NCI-H1930 (cell line): ENCODE data around the gene VRK1.

Experiments used
- DNase-seq, 2 experiments: peaks; one replicate each; lab custom pipeline; 2025; lab: John Stamatoyannopoulos, UW

VRK1 gene

DNA sequence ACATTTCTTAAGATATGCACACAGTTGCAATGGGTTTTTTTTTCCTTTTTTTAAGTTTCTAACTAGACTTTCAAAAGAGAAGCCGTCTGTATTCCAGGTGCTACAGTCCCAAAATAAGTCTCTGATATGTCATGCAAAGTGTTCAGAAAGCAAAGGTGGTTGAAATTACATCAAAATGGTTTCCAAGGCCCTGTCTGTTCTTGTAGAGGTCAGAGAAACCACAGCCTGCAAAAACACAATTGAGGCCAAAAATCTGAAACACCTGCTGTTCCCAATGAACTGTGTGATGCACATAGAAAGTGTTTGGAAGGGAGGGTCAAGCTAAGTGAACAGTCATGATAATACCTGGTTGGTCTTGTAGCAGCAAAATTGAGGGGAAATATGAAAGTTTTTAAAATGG is 91.0 kb downstream of the VRK1 start:
- DNase-seq = no peak

DNA sequence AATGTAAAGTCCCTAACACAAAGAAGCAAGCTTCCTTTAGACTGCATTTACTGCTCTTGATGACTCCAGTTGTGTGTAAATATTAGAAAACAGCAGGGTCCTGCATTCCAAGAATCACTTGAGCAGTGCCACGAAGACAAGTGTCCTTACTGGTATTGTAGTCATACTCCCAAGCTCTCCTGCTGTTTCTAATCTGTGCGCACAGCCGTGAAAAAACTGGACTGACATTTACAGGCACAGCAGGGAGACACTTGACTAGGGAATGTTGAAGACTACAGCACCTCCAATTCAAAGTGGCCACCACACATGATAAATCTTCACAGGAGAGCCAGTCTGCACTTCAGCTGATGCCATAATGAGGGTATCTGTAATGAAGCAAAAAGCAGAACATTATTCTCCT is 91.4 kb downstream of the VRK1 start:
- DNase-seq = no peak

DNA sequence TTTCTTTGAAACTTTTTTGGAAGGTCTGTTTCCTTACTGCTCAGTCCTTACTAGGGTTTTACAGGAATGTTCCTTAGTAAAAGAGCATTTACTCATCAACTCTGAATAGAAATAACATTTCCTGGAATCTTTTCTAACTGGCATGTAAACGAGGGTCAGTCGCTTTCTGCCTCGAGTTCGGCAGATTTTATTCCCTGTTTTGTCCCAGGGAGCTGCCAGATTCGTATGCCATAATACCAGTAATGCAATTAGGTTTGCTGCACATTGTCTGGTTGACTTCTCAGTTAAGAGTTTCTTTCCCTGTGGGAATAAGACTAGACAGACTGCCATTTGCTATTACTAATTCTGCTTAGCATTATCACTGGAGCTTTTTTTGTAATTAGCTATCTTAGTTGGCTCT is 91.9 kb downstream of the VRK1 start:
- no peak for DNase-seq

GRCh38 chr14:96893966-96894622 is 96.9 kb downstream of the VRK1 start:
- no peak for DNase-seq

GRCh38 chr14:96894966-96895365 is 97.8 kb downstream of the VRK1 start:
- no peak for DNase-seq

DNA sequence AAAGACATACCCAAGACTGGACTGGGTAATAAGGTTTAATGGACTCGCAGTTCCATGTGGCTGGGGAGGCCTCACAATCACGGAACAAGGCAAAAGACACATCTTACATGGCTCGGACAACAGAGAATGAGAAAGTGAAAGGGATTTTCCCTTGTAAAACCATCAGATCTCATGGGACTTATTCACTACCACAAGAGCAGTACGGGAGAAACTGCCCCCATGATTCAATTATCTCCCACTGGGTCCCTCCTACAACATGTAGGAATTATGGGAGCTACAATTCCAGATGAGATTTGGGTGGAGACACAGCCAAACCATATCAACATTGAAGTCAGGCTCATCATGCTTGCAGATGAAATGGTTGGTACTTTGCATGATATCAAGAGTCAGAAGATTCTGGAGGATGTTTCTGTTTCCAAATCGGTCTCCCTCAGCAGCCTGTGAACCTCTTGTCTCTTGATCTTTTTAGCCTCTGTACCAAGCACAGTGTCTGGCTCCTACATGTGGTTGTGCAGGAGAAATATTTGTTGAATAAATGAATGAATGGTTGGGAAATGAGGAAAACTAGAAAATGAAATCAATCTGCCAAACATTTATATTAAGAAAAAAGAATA is 98.6 kb downstream of the VRK1 start:
- no peak for DNase-seq

DNA sequence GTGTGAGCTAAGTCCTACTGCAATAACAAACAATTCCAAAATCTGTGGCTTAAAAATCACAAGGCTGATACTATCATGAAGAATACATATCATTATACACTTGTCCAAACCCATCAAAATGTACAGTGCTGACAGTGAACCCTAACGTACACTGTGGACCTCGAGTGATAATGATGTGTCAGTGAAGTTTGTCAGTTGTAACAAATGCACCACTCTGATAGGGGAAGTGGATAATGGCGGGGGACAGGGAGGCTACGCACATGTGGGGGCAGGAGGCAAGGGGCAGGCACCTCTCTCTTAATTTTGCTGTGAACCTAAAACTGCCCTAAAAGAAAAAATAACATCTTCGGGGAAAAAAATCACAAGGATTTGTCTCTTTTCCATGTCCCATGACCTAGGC is 100.0 kb downstream of the VRK1 start:
- no peak for DNase-seq

DNA sequence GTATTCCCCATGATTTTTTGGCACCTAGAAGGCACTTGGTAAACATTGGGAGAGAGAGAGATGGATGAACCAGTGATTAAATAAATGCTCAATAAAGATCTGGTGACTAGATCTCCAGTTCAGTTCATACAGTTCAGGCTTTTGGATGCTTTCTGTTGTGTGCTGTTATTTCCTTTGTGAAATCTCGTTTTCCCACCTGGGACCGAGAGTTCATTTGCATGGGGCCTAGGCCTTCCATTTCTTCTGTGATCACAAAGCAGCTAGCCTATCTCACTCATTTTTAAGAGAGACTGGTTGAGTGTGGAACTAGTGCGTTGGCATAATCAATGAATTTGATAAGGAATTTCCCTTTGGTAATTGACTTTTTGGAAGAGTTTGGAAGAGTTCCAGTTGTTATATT is 104.0 kb downstream of the VRK1 start:
- DNase-seq = no peak

GRCh38 chr14:96902004-96902403 is 104.8 kb downstream of the VRK1 start:
- no peak for DNase-seq

GRCh38 chr14:96903444-96904023 is 106.4 kb downstream of the VRK1 start:
- DNase-seq = no peak

GRCh38 chr14:96904201-96904600 is 107.0 kb downstream of the VRK1 start:
- DNase-seq = no peak

DNA sequence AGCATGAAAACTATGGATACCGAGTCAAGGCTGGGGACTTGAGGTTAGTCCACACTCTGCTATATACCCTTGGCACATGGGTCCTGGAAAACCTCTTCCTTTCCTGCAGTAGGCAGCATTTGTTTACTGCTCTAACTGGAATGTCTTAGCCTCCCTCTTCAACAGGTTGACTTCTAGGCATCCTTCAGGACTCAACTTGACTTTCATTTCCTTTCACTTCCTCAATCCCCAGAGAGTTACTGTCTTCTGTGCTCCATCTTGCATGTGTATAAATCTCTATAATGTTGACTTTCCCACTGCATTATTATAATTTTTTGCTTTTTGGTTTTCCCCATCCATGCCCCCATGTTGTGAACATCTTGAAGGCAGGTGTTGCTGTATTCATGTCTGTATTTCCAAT is 107.9 kb downstream of the VRK1 start:
- DNase-seq = no peak

GRCh38 chr14:96905825-96906224 is 108.6 kb downstream of the VRK1 start:
- DNase-seq = no peak

DNA sequence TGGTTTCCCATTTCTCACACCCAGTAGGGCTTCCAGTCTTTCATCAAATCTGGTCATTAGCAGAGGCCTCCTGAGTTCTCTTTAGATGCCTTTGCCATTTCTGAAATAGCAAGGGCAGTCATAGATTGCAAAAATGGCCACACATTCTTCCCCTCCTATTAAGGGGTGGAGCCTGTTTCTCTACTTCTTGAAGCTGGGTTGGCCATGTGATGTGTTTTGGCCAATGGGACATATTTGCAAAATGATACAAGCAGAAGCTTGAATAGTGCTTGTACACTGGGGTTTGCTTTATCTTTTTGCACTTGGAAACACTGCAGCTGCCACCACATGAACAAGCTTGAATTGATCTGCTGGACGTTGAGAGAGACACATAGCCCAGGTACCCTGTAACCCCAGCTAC is 109.3 kb downstream of the VRK1 start:
- no peak for DNase-seq

DNA sequence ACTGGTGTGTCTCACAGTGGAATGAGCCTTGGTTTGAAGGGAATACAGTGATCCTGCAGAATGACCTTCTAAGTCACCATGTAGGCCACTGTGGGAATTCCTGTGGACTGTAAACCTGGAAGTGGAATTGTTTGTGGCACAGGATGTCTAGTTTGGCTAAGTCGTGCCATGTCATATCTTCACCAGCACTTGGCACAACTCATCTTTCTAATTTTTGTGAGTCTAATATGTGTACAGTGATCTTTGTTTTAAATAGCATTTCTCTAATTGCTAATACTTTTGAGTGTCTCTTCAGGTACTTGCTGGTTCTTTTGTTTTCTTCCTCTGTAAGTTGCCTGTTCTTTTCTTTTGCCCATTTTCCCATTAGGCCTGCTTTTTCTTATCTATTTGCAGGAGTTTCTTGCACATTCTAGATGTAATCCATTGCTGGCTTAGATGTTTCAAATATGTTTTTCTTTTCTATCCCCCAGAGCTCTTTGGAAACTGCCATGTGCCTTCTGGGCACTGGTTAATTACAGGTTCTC is 112.7 kb downstream of the VRK1 start:
- DNase-seq = no peak

- no peak for DNase-seq
These were observed 114.4 kb downstream of the VRK1 start for GRCh38 chr14:96911499-96912149.

- no peak for DNase-seq
These were observed 117.5 kb downstream of the VRK1 start for GRCh38 chr14:96914571-96915128.

DNA sequence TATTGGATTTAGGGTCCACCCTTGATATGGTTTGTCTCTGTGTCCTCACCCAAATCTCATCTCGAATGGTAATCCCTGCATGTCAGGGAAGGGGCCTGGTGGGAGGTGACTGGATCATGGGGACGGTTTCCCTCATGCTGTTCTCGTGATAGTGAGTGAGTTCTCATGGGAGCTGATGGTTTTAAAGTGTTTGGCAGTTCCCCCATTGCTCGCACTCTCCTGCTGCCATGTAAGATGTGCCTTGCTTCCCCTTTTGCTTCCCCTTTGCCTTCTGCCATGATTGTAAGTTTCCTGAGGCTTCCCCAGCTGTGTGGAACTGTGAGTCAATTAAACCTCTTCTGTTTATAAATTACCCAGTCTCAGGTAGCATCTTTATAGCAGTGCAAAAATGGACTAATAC is 118.3 kb downstream of the VRK1 start:
- DNase-seq = no peak

DNA sequence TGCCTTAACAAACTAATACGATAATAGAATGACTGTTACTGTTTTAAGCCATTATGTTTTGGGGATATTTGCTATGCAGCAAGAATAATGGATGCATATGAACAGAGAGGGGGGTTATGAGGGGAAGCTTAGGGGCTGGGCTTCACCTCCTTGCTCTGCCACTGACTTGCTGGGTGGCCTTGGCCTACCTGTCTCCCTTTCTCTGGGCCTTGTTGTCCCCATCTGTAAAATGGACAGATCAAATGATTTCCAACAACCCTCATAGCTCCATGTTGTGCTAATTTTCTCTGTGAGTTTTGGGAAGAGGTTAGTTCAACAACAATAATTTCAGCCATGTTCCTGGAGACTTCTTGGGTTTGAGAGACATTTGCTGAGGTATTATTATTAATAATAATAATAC is 119.6 kb downstream of the VRK1 start:
- DNase-seq = no peak

GRCh38 chr14:96917442-96917963 is 120.3 kb downstream of the VRK1 start:
- DNase-seq = no peak

DNA sequence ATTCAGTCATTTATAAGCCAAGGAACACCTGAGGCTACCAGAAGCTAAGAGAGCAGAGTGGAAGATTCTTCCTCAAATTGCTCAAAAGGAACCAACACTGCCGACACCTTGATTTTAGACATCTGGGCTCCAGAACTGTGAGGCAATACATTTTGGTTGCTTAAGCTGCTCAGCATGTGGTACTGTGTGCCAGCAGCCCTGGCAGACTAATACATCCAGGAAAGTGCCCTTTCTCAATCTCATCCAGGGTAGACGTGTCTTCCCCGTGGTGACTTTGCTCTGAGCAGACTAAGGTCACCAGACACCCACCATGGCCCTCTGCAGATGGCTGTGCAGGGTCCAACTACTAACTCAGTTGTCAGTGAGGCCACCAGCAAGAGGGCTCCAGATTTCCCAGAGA is 122.8 kb downstream of the VRK1 start:
- DNase-seq = no peak

GRCh38 chr14:96920820-96921219 is 123.6 kb downstream of the VRK1 start:
- no peak for DNase-seq
